Stimulated activated CD8-positive, alpha-beta memory T cell treated with anti-CD3 and anti-CD28 coated beads, Interleukin-15, amount 100 ng/mL, for 48 hours (primary cell): ENCODE data around the gene STAC.
"Not testable (repeated sequence)": the region's sequence is repeated elsewhere in the genome, so short reads cannot be mapped to it uniquely, and the experiment has no call there.

Experiments used
- DNase-seq, 2 donors: peaks; one replicate each; pipeline ENCODE4 v3.0.0-alpha.2; 2020; ENCODE audit warnings: low read depth in 2 of 2

The STAC gene

GRCh38 chr3:36416599-36416998, 36.3 kb downstream of the STAC start:
- DNase-seq, result no peak

- no peak for DNase-seq
These were observed 36.9 kb downstream of the STAC start for GRCh38 chr3:36417237-36417636.

GRCh38 chr3:36418296-36418695, 38.0 kb downstream of the STAC start:
- no peak for DNase-seq

DNA sequence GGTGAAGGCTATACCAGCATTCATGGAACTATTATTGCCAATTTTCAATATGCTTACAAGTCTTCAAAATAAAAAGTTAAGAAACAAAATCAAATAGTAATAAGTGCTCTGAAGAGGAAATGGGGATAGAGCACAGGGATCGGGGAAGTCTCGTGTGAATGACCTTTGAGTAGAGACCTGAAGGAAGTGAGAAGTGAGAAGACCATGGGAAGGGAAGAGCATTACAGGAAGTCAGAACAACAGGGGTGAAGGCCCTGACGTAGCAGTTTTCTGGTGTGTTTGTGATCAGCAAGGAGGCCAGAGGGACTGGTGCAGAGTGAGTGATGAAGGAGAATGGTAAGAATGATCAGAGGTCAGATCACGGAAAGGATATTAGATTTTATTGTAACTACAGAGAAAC, 48.1 kb downstream of the STAC start:
- no peak for DNase-seq

DNA sequence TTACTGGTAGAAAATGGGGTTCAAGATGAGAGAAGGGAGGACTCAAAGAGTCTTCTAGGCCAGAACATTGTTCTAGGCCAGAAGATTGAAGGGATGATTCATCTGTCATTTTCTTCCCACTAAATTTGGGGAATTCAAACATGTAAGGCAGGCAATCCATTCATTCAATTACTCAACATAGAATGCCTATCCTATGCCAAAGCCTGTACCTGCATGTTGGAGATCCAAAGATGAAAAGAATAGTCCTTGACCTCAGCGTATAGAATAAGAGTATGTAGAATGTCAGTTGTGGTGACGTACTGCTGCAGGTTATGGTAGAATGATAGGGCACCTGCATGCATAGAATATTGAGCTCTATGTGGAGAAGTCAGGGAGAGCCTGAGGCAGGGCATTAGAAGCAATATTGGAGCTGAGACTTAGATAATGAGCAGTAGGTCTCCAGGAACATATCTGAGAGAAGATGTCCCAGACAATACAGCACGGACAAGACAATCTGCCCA, 49.7 kb downstream of the STAC start:
- no peak for DNase-seq

- DNase-seq, result no peak
These were observed 53.2 kb downstream of the STAC start for GRCh38 chr3:36433511-36433910.

- DNase-seq, result no peak
These were observed 54.6 kb downstream of the STAC start for GRCh38 chr3:36434687-36435426.

DNA sequence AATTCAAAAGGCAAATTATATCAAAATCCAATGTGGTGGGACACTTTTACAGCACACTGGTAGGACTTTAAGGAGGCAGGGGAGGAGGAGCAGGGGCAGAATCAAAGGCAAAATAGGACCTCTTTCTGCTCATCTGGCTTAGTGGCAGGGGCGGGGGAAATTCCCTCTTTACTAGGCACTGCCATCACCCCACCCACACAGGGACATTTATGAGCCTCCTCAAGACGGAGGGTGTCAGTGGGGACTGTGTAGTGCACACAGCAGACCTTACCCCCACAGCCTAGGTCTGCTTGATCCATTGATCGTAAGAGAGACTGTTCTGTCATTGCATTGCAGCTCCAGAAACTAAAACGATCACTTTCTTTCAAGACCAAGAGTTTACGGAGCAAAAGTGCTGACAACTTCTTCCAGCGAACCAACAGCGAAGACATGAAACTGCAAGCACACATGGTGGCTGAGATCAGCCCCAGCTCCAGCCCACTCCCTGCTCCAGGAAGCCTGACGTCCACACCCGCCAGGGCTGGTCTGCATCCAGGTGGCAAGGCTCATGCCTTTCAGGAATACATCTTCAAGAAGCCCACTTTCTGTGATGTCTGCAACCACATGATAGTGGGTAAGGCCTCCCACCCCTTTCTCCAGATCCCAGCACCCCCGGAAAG, 62.9 kb downstream of the STAC start:
- no peak for DNase-seq

- no peak for DNase-seq
These were observed 64.6 kb downstream of the STAC start for GRCh38 chr3:36444909-36445308.

DNA sequence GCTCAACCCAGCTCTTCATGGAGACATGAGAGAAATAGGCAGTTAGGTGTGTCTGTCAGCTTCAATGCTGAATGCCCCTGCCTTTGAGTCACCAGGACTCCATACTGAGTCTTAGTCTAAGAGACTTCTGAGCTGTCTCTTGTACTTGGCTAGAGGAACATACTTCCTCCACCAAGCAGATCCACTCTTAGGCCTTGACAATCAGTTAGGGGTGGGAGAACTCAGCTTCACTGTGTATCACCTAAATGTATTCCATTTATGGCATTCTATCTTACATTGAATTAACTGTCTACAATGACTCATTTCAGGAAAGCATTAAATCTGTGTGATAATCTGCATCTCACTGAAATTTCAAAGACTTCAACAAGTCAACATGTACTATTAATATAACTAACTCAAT, 66.0 kb downstream of the STAC start:
- DNase-seq, result no peak

DNA sequence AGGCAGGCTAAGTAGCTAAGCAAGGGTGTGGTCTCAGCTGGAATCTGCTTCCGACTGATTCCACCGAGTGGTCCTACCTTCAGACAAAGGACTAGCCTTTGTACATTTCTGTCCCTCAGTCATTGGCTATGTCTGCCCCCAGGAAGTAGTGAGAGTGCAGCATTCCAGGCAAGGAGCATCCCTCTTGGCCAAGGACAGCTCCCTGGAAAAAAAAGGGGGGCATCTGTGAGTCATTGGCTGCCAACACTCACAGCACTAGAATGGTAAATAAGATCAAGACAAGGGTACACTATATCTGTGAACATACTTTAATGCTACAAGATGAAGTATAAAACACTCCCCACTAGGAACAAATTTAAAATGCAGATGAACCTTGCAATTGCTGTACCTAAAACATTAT, 66.8 kb downstream of the STAC start:
- no peak for DNase-seq

GRCh38 chr3:36451816-36452215, 71.5 kb downstream of the STAC start:
- DNase-seq, result no peak

DNA sequence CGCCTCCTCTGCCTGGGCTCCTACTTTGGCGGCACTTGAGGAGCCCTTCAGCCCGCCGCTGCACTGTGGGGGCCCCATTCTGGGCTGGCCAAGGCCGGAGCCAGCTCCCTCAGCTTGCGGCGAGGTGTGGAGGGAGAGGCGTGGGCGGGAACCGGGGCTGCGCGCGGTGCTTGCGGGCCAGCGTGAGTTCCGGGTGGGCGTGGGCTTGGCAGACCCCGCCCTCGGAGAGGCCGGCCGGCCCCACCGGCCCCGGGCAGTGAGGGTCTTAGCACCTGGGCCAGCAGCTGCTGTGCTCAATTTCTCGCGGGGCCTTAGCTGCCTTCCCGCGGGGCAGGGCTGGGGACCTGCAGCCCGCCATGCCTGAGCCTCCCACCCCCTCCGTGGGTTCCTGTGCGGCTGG, 72.9 kb downstream of the STAC start:
- not testable (repeated sequence) for DNase-seq

GRCh38 chr3:36453896-36454295, 73.6 kb downstream of the STAC start:
- DNase-seq, result not testable (repeated sequence)

DNA sequence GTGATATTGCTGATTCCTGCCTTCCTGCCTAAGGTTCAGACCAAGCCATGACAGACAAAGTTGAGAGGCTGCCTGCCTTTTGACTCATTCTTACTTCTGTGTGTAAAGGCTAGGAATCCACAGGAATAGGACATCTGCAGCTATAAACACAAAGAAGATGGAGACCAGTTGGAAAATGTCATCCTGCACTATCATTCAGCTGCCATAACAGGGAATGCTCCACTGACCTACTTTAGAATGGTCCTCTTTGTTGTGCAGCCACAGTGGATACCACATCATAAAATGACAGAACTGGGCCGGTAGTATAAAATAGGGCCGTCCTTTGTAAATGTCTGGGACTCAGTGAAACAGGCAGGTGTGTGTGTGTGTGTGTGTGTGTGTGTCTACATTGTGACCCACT, 75.1 kb downstream of the STAC start:
- DNase-seq, result no peak

DNA sequence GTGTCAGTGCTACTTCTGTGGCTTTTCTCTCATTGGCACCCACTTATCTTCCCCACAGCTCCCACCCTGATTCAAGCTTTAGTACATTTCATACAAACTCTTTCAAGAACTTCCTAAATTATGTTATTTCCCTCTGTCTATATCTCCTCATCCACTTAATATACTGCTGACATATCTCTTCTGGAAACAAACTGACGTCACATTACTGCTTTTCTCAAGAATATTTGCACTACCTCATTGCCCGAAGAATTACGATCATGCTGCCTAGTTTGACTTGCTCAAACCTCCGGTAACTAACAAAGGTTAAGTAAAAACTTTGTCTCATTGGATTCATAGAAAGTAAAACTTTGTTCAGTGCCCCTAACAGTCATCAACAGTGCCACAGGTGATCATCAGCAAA, 76.5 kb downstream of the STAC start:
- DNase-seq, result no peak

DNA sequence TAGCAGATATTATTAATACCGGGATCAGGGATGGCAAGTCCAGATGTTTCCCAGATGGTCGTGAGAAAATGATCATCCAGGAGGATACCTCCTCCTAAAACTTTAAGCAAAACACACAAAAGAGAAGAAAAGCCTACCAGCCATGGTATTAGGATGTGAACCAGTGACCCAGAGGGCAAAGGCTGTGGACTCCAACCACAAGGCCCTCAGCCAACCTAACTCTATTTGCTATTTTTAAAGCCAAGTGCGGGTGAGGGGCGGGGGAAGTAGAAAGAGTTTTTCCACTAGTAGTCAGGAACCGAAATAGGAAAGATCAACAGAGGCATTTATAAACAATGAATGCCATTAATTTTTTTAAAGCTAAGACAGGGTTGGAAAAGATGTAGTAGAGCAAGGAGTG, 77.4 kb downstream of the STAC start:
- DNase-seq, result no peak

DNA sequence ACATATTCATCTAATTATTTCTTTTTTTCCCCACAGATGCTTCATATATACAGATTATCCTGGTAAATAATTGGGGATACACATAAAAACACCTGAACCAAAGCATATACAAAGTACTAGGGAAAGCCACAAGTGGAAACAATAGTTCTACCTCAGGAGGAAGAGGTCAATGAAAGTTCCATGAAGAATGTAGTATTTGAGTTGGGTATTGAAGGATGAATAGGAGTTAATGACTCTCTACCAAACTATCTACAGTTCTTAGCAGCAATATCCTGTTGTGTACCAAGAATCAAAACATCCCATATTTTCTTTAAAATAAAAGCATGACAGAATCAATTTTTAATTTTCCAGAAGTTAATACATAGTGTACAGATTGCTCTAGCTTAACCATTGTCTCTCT, 78.9 kb downstream of the STAC start:
- DNase-seq, result no peak

GRCh38 chr3:36461597-36461996, 81.3 kb downstream of the STAC start:
- no peak for DNase-seq

DNA sequence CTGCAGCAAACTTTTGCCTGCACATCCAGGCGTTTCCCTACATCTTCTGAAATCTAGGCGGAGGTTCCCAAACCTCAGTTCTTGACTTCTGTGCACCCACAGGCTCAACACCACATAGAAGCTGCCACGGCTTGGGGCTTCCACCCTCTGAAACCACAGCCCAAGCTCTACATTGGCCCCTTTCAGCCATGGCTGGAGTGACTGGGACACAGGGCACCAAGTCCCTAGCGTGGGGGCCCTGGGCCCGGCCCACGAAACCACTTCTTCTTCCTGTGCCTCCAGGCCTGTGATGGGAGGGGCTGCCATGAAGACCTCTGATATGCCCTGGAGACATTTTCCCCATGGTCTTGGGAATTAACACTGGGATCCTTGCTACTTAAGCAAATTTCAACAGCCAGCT, 91.7 kb downstream of the STAC start:
- not testable (repeated sequence) for DNase-seq

DNA sequence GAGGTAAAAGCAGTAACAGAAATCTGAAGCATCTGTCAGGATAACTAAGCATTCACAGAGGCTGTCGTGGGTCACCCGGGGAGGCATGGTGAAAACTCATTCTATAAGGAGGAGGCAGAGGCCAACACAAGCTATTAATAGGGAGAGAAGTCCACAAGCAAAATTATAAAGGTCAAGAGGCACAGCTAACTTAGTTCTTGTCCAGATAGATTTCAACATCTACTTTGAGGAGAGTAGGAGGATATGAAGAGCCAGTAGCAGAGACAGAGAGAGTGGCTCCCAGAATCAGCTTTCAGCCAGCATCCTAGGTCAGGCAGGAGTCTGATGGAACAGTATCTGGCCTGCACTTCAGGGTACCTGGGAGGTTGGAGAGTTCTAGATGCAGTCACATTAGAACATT, 95.3 kb downstream of the STAC start:
- no peak for DNase-seq

DNA sequence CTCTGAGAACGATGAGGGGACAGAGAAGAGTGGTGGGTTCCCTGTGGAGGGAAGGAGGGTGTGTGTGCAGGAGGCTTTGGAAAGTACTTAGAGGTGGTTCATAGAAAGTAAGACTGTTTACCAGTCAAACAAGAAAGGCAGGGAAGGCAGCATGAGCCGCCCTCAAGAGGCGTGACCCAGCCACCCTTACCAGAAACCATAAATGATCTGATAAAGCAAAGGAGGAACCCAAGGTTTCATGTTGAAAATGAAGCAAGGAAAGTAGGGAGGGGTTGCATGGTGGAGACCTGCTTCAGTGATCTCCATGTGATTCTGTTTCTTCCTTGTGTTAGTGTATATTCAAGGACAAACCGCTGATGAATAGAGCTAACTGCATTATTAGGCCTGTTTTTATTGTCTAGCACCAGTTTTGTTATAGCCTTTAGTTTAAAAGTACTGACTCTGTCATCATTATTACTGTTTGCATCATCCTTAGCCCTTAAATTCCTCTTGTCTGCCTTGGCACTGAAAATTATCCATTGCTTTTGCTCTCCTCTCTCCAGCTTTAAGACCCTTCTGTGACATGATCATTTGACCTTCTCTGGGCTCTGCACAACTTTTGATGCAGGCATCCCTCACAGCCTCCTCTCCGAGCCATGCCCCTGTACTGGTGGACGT, 96.1 kb downstream of the STAC start:
- DNase-seq, result no peak

DNA sequence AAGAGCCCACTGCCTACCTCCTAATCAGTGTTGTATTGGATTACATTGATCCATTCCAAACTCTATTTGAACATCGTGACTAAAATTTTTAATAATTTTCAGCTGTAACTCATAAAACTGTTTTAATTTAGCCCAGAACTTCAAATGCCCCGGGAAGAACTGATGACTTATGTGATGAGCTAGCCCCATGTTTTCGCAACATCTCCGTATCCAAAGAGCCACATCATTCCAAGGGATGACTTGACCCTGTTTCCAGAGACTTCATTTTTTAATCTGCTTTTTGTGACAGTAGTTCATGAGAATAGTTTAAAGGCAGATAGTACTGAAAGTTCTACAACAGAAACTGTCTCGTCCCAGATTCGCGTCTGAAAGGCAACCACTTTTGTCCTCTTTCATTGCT, 97.4 kb downstream of the STAC start:
- DNase-seq, result no peak
